DMS 273 (cell line): ENCODE data around the gene PADI6.
"Not testable (repeated sequence)": the region's sequence is repeated elsewhere in the genome, so short reads cannot be mapped to it uniquely, and the experiment has no call there.

Source experiments
- DNase-seq: peaks from one replicate; lab custom pipeline; 2025; ENCODE audit not compliant: unreplicated experiment; lab: John Stamatoyannopoulos, UW

PADI6 gene

GRCh38 chr1:17371896-17372295, at the start of gene PADI6:
TSS of gene PADI6 (plus strand) at chr1:17372196. CDS start at chr1:17372246, 50 bp downstream.
- no peak for DNase-seq

- no peak for DNase-seq
Observed at GRCh38 chr1:17328855-17329254, 43.1 kb upstream of the PADI6 start.

GRCh38 chr1:17329610-17330009, 42.4 kb upstream of the PADI6 start:
- no peak for DNase-seq

- DNase-seq = no peak
Observed at GRCh38 chr1:17330856-17331255, 41.1 kb upstream of the PADI6 start.

- no peak for DNase-seq
Observed at GRCh38 chr1:17333081-17333480, 38.9 kb upstream of the PADI6 start.

- DNase-seq = peak; percentile 90
Observed at GRCh38 chr1:17335821-17336710, 35.9 kb upstream of the PADI6 start.

GRCh38 chr1:17338706-17339493, 33.1 kb upstream of the PADI6 start:
- peak; percentile 59 for DNase-seq

- no peak for DNase-seq
Observed at GRCh38 chr1:17339521-17339920, 32.5 kb upstream of the PADI6 start.

- no peak for DNase-seq
Observed at GRCh38 chr1:17340358-17340757, 31.6 kb upstream of the PADI6 start.

- DNase-seq = no peak
Observed at GRCh38 chr1:17342014-17342441, 30.0 kb upstream of the PADI6 start.

GRCh38 chr1:17345506-17345905, 26.5 kb upstream of the PADI6 start:
- DNase-seq = not testable (repeated sequence)

- no peak for DNase-seq
Observed at GRCh38 chr1:17346046-17346789, 25.8 kb upstream of the PADI6 start.

- no peak for DNase-seq
Observed at GRCh38 chr1:17347769-17348592, 24.0 kb upstream of the PADI6 start.

- no peak for DNase-seq
Observed at GRCh38 chr1:17348593-17349234, 23.3 kb upstream of the PADI6 start.

GRCh38 chr1:17350083-17350482, 21.9 kb upstream of the PADI6 start:
- no peak for DNase-seq

GRCh38 chr1:17350928-17351446, 21.0 kb upstream of the PADI6 start:
- no peak for DNase-seq

GRCh38 chr1:17351598-17352324, 20.2 kb upstream of the PADI6 start:
- DNase-seq = no peak

GRCh38 chr1:17352419-17352909, 19.5 kb upstream of the PADI6 start:
- no peak for DNase-seq

- no peak for DNase-seq
Observed at GRCh38 chr1:17355898-17356297, 16.1 kb upstream of the PADI6 start.
